WI38 (cell line): ENCODE measurements around the gene TGFBR3.

Experiments used
- H3K4me3 ChIP-seq: 2 replicates; pipeline ENCODE4 v1.5.1; 2011; ENCODE audit warnings: low read depth, mild to moderate bottlenecking, control low read depth, low read length
- TF ChIP-seq, protein P1 (sequence below): IDR thresholded peaks from 2 replicates; pipeline ENCODE4 v1.5.1; 2012; ENCODE audit warnings: low read depth, mild to moderate bottlenecking, control low read depth, low read length

TGFBR3 gene

DNA sequence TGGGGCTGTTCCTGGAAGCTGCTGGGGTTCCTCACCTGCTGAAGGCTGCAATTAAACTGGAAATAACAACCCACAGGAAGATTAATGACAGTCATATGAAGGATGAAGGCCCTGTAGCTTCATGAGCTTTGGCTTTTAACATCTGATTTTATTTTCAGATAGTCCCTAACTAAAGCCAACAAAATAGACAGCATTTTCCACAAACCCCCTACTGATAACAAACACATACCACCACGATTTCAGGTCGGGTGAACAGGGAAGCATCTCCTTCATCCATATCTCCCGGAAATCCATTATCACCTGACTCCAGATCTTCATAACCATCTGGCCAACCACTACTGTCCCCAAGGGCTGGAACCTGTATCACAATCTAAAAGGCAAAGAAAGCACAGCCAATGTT, 169.6 kb downstream of the TGFBR3 start:
- TF ChIP-seq, protein P1, sequence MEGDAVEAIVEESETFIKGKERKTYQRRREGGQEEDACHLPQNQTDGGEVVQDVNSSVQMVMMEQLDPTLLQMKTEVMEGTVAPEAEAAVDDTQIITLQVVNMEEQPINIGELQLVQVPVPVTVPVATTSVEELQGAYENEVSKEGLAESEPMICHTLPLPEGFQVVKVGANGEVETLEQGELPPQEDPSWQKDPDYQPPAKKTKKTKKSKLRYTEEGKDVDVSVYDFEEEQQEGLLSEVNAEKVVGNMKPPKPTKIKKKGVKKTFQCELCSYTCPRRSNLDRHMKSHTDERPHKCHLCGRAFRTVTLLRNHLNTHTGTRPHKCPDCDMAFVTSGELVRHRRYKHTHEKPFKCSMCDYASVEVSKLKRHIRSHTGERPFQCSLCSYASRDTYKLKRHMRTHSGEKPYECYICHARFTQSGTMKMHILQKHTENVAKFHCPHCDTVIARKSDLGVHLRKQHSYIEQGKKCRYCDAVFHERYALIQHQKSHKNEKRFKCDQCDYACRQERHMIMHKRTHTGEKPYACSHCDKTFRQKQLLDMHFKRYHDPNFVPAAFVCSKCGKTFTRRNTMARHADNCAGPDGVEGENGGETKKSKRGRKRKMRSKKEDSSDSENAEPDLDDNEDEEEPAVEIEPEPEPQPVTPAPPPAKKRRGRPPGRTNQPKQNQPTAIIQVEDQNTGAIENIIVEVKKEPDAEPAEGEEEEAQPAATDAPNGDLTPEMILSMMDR, result no peak
- no peak overlapping the region for H3K4me3 ChIP-seq

DNA sequence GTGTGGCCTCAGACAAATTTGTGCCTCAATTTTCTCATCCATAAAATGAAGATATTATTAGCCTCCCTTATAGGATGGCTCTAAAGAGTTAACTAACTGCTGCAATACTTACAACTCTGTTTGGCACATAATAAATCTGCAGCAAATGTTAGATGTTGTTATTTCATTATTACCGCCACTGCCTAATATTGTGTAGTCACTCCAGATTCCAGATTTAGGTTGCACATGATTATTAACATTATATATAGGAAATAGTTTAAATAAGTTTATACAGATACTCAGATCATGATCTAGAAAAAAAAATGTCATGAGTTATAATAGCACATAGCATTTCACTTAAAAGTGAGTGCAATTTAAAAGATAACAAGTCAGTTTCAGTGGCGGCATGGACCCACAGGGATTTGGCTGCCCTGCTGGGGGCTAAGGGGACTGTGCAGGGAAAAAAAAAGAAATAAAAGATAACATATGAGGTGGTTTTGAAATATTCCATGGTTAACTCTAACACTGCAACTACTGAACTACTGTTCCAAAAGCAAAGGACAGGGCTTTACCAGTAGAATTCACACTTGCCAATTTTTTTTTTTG, 170.4 kb downstream of the TGFBR3 start:
- TF ChIP-seq, protein P1, result no peak
- H3K4me3 ChIP-seq, result no peak overlapping the region

DNA sequence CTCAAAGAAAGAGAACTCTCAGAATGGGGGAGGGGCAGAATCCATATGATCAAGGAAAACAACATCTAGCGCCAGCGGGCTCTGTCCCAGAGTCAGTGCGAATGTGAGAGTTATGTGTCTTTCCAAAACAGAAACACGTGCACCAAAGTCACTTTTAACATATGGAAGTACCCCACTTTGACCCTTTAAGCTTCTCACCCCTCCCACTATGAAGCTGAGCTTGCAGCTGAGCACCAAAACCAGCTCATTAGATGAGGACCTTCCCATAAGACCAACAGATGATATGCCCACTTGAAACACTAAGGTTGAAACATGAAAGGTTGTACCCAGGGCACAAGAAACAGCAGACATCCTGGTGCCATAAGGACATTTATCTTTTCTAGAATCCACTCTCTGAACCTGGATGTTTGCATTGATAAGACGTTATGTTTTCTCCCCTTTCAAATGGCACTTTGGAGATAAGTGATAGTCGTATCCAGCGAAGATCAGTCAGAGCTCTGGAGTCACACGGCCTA, 171.0 kb downstream of the TGFBR3 start:
- H3K4me3 ChIP-seq, result no peak overlapping the region
- TF ChIP-seq, protein P1, result no peak

DNA sequence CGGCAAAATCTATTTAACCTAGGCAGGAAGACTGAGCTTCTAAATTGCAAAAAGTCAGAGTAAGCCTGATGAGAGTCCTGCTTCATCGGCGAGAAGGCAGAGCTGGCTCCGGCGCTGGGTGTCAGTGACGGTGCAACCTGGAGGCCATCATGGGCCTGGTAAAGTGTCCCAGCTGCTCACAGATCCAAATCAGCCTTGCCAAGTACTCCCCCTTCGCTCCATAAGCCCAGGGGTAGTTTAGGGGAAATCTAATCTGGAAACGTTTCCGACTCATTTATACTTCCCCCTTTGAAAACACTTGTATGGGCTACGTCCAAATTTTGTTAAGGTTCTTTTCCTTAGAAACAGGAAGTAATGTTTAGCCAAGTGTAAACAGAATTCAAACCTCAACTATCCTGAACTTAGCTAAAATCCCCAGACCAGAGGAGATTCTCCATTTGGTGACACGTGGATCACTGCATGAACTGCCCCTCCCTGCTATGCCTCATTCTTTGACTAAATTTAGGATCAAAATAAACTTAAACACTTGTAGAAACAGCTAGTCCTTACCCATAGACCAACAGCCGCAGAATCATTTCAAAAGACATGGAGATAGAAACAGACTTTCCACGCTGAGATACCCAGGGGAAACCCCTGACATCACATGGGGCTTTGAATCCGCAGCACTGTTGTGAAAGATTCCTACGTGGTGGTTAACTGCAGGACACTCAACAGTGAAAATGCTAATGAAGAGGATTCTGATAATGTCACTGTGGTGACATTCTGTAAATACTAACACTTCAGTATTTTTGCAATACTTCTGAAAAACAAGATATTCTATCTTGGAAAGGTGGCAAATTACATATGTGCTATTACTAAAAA, 172.7 kb downstream of the TGFBR3 start:
- no peak overlapping the region for H3K4me3 ChIP-seq
- TF ChIP-seq, protein P1, result no peak

DNA sequence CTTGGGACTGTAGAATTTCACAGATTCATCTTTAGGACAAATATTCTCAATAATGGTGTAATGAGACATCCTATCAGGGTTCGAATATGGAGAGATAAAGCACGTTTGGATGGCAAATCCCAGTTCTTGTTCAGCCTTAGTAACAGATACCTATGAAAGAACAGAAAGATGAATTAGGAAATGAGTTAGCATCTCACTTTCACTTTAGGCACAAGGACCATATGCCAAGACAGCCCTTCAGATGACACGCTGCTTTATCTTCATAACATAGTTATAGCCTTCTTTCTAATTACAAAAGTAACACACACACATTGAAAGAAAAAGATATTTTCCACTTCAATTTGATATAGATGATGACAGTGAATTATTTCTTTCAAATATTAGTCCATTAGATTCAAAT, 173.6 kb downstream of the TGFBR3 start:
- H3K4me3 ChIP-seq, result no peak overlapping the region
- TF ChIP-seq, protein P1, result no peak

DNA sequence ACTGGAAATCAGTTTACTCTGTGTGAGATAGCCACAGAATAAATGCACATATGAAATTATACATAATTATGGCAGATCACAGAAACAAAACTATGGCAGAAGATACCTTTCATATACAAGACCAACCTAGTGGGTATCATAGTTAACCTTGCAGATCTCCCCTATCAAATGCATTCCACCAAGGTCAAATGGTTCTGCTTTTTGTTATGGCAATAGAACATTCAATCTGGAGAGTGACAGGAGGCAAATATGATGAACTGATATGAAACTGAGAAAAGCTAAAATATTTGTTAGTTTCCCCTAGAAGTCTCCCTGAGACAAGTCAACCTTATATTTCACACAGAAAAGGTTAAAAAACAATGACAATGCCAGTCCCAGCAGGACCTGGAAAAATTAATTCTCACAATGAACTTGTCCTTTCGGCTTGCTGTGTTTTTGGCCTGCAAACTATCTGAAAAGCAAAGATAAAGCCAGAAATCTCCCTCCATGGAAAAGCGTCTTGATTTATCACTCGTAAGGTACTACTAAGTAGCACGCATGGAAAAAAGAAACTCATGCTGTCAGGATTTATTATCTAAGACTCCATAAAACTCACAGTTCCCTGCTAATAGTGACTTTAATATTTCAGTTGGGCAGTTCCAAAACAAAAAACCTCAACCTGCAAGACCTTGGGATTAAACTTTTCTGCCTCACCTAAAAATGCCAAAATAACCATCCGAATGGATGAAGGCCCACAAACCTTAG, 174.3 kb downstream of the TGFBR3 start:
- no peak overlapping the region for H3K4me3 ChIP-seq
- TF ChIP-seq, protein P1, result no peak
